Measurements from ENCODE around the gene SMG6. TPM values are rescaled to one million over a fixed set of nuclear protein-coding genes. Genes with fewer than 3 reads are reported as not detected.

The SMG6 gene
- total and polyA plus RNA-seq, 2 donors (not counting 3 experiments of a cell fraction or from before 2014, with no cell fraction given): 40.1 to 42.2 TPM

- Histone ChIP-seq H3K9me1 (replicated peaks; ENCODE audit: control insufficient read depth, extremely low read depth, insufficient read depth, low read length) (no peaks in the 10 kb centered on the region), H3K9ac (replicated peaks; ENCODE audit: extremely low read depth, insufficient read depth, low read length) (no peak overlapping the region), H3K27me3 (ENCODE audit: control insufficient read depth in 2 of 2, insufficient read depth in 2 of 2, low read length in 2 of 2) (no peaks in the 10 kb centered on the region), H3K4me1 (ENCODE audit: control insufficient read depth, extremely low read depth, insufficient read depth, low read length) (peaks cover 21% of the 10 kb centered on the region), H3K4me2 (ENCODE audit: insufficient read depth, low read length) (no peak overlapping the region), H2AFZ (ENCODE audit: low read depth, low read length) (no peak overlapping the region), H3K36me3 (ENCODE audit: control insufficient read depth in 2 of 2, extremely low read depth in 1 of 2, insufficient read depth in 2 of 2, low read length in 2 of 2) (no peaks in the 10 kb centered on the region), H3K9me3 (replicated peaks; ENCODE audit: control insufficient read depth, insufficient read depth, low read length) (no peaks in the 10 kb centered on the region), H3K4me3 (replicated peaks in 1 of 3; ENCODE audit: insufficient read depth in 1 of 3, low read depth in 1 of 3, low read length in 3 of 3) (no peak overlapping the region), H3K79me2 (ENCODE audit: control insufficient read depth, insufficient read depth, low read length) (no peaks in the 10 kb centered on the region), H3K27ac (ENCODE audit: insufficient read depth, low read depth, low read length) (no peak overlapping the region), H4K20me1 (replicated peaks; ENCODE audit: control insufficient read depth, extremely low read depth, insufficient read depth, low read length) (no peaks in the 10 kb centered on the region)
- ChIA-PET POLR2A (no interaction called here), CTCF (interaction anchor here (1.2 to 2.0 kb wide), 3 partner anchors 10 to 42 kb away, joined by 3 to 10 read pairs (median 8); no protein-coding TSS in a partner anchor)
- BruUV-seq (replicated peaks): no TSS peak
- TF ChIP-seq POLR2A (IDR thresholded peaks at IDR 0.05; ENCODE audit: low read depth, low read length): no peak
- TF ChIP-seq MYC (IDR thresholded peaks at IDR 0.05; ENCODE audit: low read depth, low read length): no peak
- TF ChIP-seq FOS (IDR thresholded peaks at IDR 0.05; ENCODE audit: borderline replicate concordance, insufficient read depth, low read length): no peak
- no peak for TF ChIP-seq CTCF (IDR thresholded peaks at IDR 0.05; ENCODE audit: extremely low read depth in 1 of 2, insufficient read depth in 1 of 2, low read depth in 1 of 2, low read length in 2 of 2)
- TF ChIP-seq JUN (IDR thresholded peaks at IDR 0.05; ENCODE audit: borderline replicate concordance, insufficient read depth, insufficient read length, low read depth): no peak
- TF ChIP-seq MAX (IDR thresholded peaks at IDR 0.05; ENCODE audit: insufficient read depth, insufficient read length): no peak
- TF ChIP-seq GATA2 (IDR thresholded peaks at IDR 0.05; ENCODE audit: insufficient read depth, insufficient read length, low read depth, low read length): no peak
- TF ChIP-seq POLR2AphosphoS5 (IDR thresholded peaks at IDR 0.05; ENCODE audit: insufficient read depth, low read depth, low read length): no peak
- no peak for TF ChIP-seq EZH2 (IDR thresholded peaks at IDR 0.05; ENCODE audit: borderline replicate concordance, low read depth, low read length, severe bottlenecking)
- FAIRE-seq (no peak), DNase-seq (ENCODE audit: low read depth, low spot score) (no peak)
- dilution Hi-C loops (cut with MboI; ENCODE audit: extremely low pct_ligation_motif_present, low sequenced_read_pairs) (no loop called here), intact Hi-C loops (cut with micrococcal nuclease) (no loop called here)
Measured at GRCh38 chr17:2202996-2203575, 100.5 kb downstream of the SMG6 start.
